CD4-positive, alpha-beta memory T cell (primary cell): ENCODE results near the gene NLGN4X. TPM values are rescaled to one million over a fixed set of nuclear protein-coding genes. Genes with fewer than 3 reads are reported as not detected.

Source experiments
- CTCF ChIA-PET: fragments of 350-600 bp; sonication (Branson Sonifier 250); formaldehyde crosslinking; loops from one replicate; lab custom pipeline; 2021; ENCODE audit warnings: inconsistent platforms; ENCODE audit not compliant: partially characterized antibody; lab: Charles Lee
- POLR2A ChIA-PET: fragments of 350-600 bp; sonication (Branson Sonifier 250); formaldehyde crosslinking; loops from one replicate; lab custom pipeline; 2021; ENCODE audit not compliant: partially characterized antibody; lab: Charles Lee
- DNase-seq, 5 donors: peaks; one replicate each; pipeline versions ENCODE4 v3.0.0 to v3.0.0-alpha.2; 2020 to 2022; ENCODE audit warnings: mixed read lengths in 1 of 5
- H3K27ac ChIP-seq: one replicate; pipeline ENCODE4 v1.7.0; 2013; ENCODE audit warnings: low read depth, low read length
- H3K27me3 ChIP-seq: 2 replicates; pipeline ENCODE4 v1.7.0; 2013; ENCODE audit warnings: mild to moderate bottlenecking, low read length, moderate library complexity; ENCODE audit not compliant: insufficient read depth
- H3K36me3 ChIP-seq: 2 replicates; pipeline ENCODE4 v1.7.0; 2013; ENCODE audit warnings: mild to moderate bottlenecking, low read length, moderate library complexity; ENCODE audit not compliant: insufficient read depth
- H3K4me1 ChIP-seq: 2 replicates; pipeline ENCODE4 v1.7.0; 2013; ENCODE audit warnings: mild to moderate bottlenecking, low read length, moderate library complexity; ENCODE audit not compliant: insufficient read depth
- H3K4me3 ChIP-seq, 2 donors: one replicate each; pipeline ENCODE4 v1.7.0; 2013; ENCODE audit warnings: low read length in 2 of 2, mild to moderate bottlenecking in 1 of 2
- H3K9me3 ChIP-seq, 2 donors: one replicate each; pipeline ENCODE4 v1.7.0; 2013; ENCODE audit warnings: low read length in 2 of 2, control low read depth in 1 of 2; ENCODE audit not compliant: control insufficient read depth in 1 of 2
- H3K27ac Mint-ChIP-seq, 7 donors: one replicate each; pipeline ENCODE4 v1.8.0; 2020 to 2021; ENCODE audit warnings: mixed read lengths in 7 of 7, mild to moderate bottlenecking in 6 of 7, inconsistent platforms in 3 of 7, moderate library complexity in 3 of 7
- H3K27me3 Mint-ChIP-seq, 2 donors: one replicate each; pipeline ENCODE4 v1.8.0; 2020 to 2021; ENCODE audit warnings: mixed read lengths in 2 of 2
- H3K36me3 Mint-ChIP-seq, 2 donors: one replicate each; pipeline ENCODE4 v1.8.0; 2020 to 2021; ENCODE audit warnings: mixed read lengths in 2 of 2, inconsistent platforms in 1 of 2, mild to moderate bottlenecking in 1 of 2
- H3K4me1 Mint-ChIP-seq, 4 donors: one replicate each; pipeline ENCODE4 v1.8.0; 2020 to 2021; ENCODE audit warnings: mixed read lengths in 4 of 4, mild to moderate bottlenecking in 1 of 4
- H3K4me3 Mint-ChIP-seq, 8 donors: one replicate each; pipeline ENCODE4 v1.8.0; 2020 to 2021; ENCODE audit warnings: mixed read lengths in 8 of 8, mild to moderate bottlenecking in 7 of 8, moderate library complexity in 6 of 8, inconsistent platforms in 3 of 8
- H3K9me3 Mint-ChIP-seq, 8 donors: one replicate each; pipeline ENCODE4 v1.8.0; 2020 to 2021; ENCODE audit warnings: mixed read lengths in 8 of 8, mild to moderate bottlenecking in 5 of 8, inconsistent platforms in 3 of 8, moderate library complexity in 1 of 8
- intact Hi-C: fragments of 100-400 bp; cut with micrococcal nuclease; formaldehyde crosslinking; loops from one replicate; pipeline ENCODE4 v1.15.1; 2023
- polyA plus RNA-seq, 2 donors: library from polyadenylated mRNA; unstranded; fragments of 300-500 nt; fragmentation: Illumina TruSeq; gene quantifications; one replicate each; pipeline ENCODE4 v1.2.3, GENCODE V29; 2021
- total RNA-seq, 2 experiments: library from RNA; stranded (reverse); gene quantifications; one replicate each; pipeline ENCODE4 v1.2.3, GENCODE V29; 2021

NLGN4X gene
- total RNA-seq (not detected), polyA plus RNA-seq (under 1 TPM in 1 of 2 donors, not detected in 1; 0.31 TPM)

- Histone ChIP-seq H3K4me3 (no peak within 1 kb of the TSS), H3K4me1 (no peaks in the 10 kb centered on the region), H3K27me3 (no peaks in the 10 kb centered on the region), H3K36me3 (no peaks in the 10 kb centered on the region), H3K27ac (no peak within 1 kb of the TSS), H3K9me3 (no peaks in the 10 kb centered on the region)
- POLR2A ChIA-PET: no interaction called here
- Mint-ChIP-seq H3K4me1 (peaks cover 0 to 2% (median 0%) of the 10 kb centered on the region in 4 donors), H3K4me3 (no peak within 1 kb of the TSS), H3K9me3 (peaks cover 3 to 18% (median 10%) of the 10 kb centered on the region in 8 donors), H3K27ac (no peak within 1 kb of the TSS), H3K27me3 (peaks cover 8 to 11% of the 10 kb centered on the region in 2 donors), H3K36me3 (peaks cover 0 to 5% of the 10 kb centered on the region in 2 donors)
- CTCF ChIA-PET: no interaction called here
- no peak for DNase-seq
- intact Hi-C loops: no loop called here
Measured at GRCh38 chrX:6228720-6229119, at the start of gene NLGN4X. NLGN4X (minus strand) TSS chrX:6228867; CDS start chrX:6151466, 77,401 bp downstream.

GRCh38 chrX:6266041-6266440 is 37.4 kb upstream of the NLGN4X start:
- Mint-ChIP-seq H3K9me3 (peaks cover 0 to 6% (median 0%) of the 10 kb centered on the region in 8 donors), H3K36me3 (no peaks in the 10 kb centered on the region), H3K27ac (no peak overlapping the region), H3K4me3 (no peak overlapping the region), H3K27me3 (no peaks in the 10 kb centered on the region), H3K4me1 (no peaks in the 10 kb centered on the region)
- Histone ChIP-seq H3K4me3 (no peak overlapping the region), H3K9me3 (no peaks in the 10 kb centered on the region), H3K36me3 (no peaks in the 10 kb centered on the region), H3K27ac (no peak overlapping the region), H3K4me1 (no peaks in the 10 kb centered on the region), H3K27me3 (no peaks in the 10 kb centered on the region)
- ChIA-PET CTCF (no interaction called here), POLR2A (no interaction called here)
- intact Hi-C loops: no loop called here
- DNase-seq: no peak

GRCh38 chrX:6262959-6263358 is 34.3 kb upstream of the NLGN4X start:
- peaks cover 0 to 6% (median 2%) of the 10 kb centered on the region in 8 donors for H3K9me3 Mint-ChIP-seq
- H3K27me3 Mint-ChIP-seq: no peaks in the 10 kb centered on the region
- ChIA-PET CTCF (no interaction called here), POLR2A (no interaction called here)
- intact Hi-C loops: no loop called here
- Histone ChIP-seq H3K9me3 (no peaks in the 10 kb centered on the region), H3K36me3 (no peaks in the 10 kb centered on the region), H3K4me1 (no peaks in the 10 kb centered on the region), H3K4me3 (no peak overlapping the region), H3K27me3 (no peaks in the 10 kb centered on the region), H3K27ac (no peak overlapping the region)
- H3K36me3 Mint-ChIP-seq: no peaks in the 10 kb centered on the region
- H3K4me3 Mint-ChIP-seq: no peak overlapping the region
- no peaks in the 10 kb centered on the region for H3K4me1 Mint-ChIP-seq
- no peak for DNase-seq
- no peak overlapping the region for H3K27ac Mint-ChIP-seq

- no peak for DNase-seq
- POLR2A ChIA-PET: no interaction called here
Measured at GRCh38 chrX:6257025-6257424, 28.4 kb upstream of the NLGN4X start.

GRCh38 chrX:6244666-6245065 is 16.0 kb upstream of the NLGN4X start:
- no peaks in the 10 kb centered on the region for H3K27me3 Mint-ChIP-seq
- Histone ChIP-seq H3K4me3 (no peak overlapping the region), H3K36me3 (no peaks in the 10 kb centered on the region), H3K4me1 (no peaks in the 10 kb centered on the region), H3K27ac (no peak overlapping the region), H3K27me3 (no peaks in the 10 kb centered on the region), H3K9me3 (no peaks in the 10 kb centered on the region)
- H3K36me3 Mint-ChIP-seq: no peaks in the 10 kb centered on the region
- H3K4me1 Mint-ChIP-seq: no peaks in the 10 kb centered on the region
- intact Hi-C loops: no loop called here
- peaks cover 0 to 16% (median 8%) of the 10 kb centered on the region in 8 donors for H3K9me3 Mint-ChIP-seq
- no peak for DNase-seq
- no peak overlapping the region for H3K27ac Mint-ChIP-seq
- H3K4me3 Mint-ChIP-seq: no peak overlapping the region
- CTCF ChIA-PET: no interaction called here
- POLR2A ChIA-PET: no interaction called here

More at GRCh38 chrX:6257025-6257424, 28.4 kb upstream of the NLGN4X start:
- Histone ChIP-seq H3K27me3 (no peaks in the 10 kb centered on the region), H3K4me3 (no peak overlapping the region), H3K27ac (no peak overlapping the region), H3K4me1 (no peaks in the 10 kb centered on the region), H3K9me3 (no peaks in the 10 kb centered on the region), H3K36me3 (no peaks in the 10 kb centered on the region)
- intact Hi-C loops: no loop called here
- CTCF ChIA-PET: no interaction called here
- H3K4me1 Mint-ChIP-seq: no peaks in the 10 kb centered on the region
- H3K4me3 Mint-ChIP-seq: no peak overlapping the region
- no peaks in the 10 kb centered on the region for H3K27me3 Mint-ChIP-seq
- H3K27ac Mint-ChIP-seq: no peak overlapping the region
- no peaks in the 10 kb centered on the region for H3K36me3 Mint-ChIP-seq
- H3K9me3 Mint-ChIP-seq: peaks cover 0 to 10% (median 2%) of the 10 kb centered on the region in 8 donors

GRCh38 chrX:6238576-6238975 is 9.9 kb upstream of the NLGN4X start:
- ChIA-PET POLR2A (no interaction called here), CTCF (no interaction called here)
- intact Hi-C loops: no loop called here
- Mint-ChIP-seq H3K4me1 (no peaks in the 10 kb centered on the region), H3K9me3 (peaks cover 0 to 9% (median 4%) of the 10 kb centered on the region in 8 donors), H3K27me3 (no peaks in the 10 kb centered on the region), H3K36me3 (no peaks in the 10 kb centered on the region), H3K4me3 (no peak overlapping the region), H3K27ac (no peak overlapping the region)
- Histone ChIP-seq H3K9me3 (no peaks in the 10 kb centered on the region), H3K27me3 (no peaks in the 10 kb centered on the region), H3K27ac (no peak overlapping the region), H3K4me3 (no peak overlapping the region), H3K36me3 (no peaks in the 10 kb centered on the region), H3K4me1 (no peaks in the 10 kb centered on the region)
- no peak for DNase-seq

- Mint-ChIP-seq H3K9me3 (peaks cover 3 to 18% (median 10%) of the 10 kb centered on the region in 8 donors), H3K4me3 (no peak overlapping the region), H3K27ac (no peak overlapping the region), H3K4me1 (peaks cover 0 to 2% (median 0%) of the 10 kb centered on the region in 4 donors), H3K36me3 (peaks cover 0 to 5% of the 10 kb centered on the region in 2 donors), H3K27me3 (peaks cover 8 to 11% of the 10 kb centered on the region in 2 donors)
- Histone ChIP-seq H3K9me3 (no peaks in the 10 kb centered on the region), H3K27ac (no peak overlapping the region), H3K4me3 (no peak overlapping the region), H3K36me3 (no peaks in the 10 kb centered on the region), H3K4me1 (no peaks in the 10 kb centered on the region), H3K27me3 (no peaks in the 10 kb centered on the region)
- ChIA-PET CTCF (no interaction called here), POLR2A (no interaction called here)
- DNase-seq: no peak
- intact Hi-C loops: no loop called here
Measured at GRCh38 chrX:6227935-6228334, 732 bp downstream of the NLGN4X start.
